K562 (cell line): ENCODE data around the gene PABPC3. TPM values are rescaled to one million over a fixed set of nuclear protein-coding genes. Genes with fewer than 3 reads are reported as not detected.

Experiments used
- ATAC-seq: fragments of 200-7000 bp; cut with Tn5 transposase; 3 replicates; pipeline ENCODE4 v1.9.1; 2020; ENCODE audit warnings: moderate library complexity
- BruUV-seq: library from RNA; stranded (reverse); fragments of 400-500 nt; replicated peaks from 2 replicates; lab custom pipeline; 2021; lab: Mats Ljungman, UMichigan
- CTCF ChIA-PET: fragments of 300-600 bp; formaldehyde crosslinking; extraction: SDS; loops from one replicate; lab custom pipeline; 2021; ENCODE audit warnings: low intra/inter-chr PET ratio; lab: Yijun Ruan, JAX
- POLR2A ChIA-PET: fragments of 300-600, 350-650 bp; sonication (Branson Sonifier 250); formaldehyde crosslinking; extraction: SDS; loops from one replicate; lab custom pipeline; 2021; ENCODE audit warnings: antibody characterized with exemption, inconsistent platforms; lab: Yijun Ruan, JAX
- DNase-seq, 4 experiments: peaks; one replicate each; pipeline versions ENCODE4 v3.0.0 to v3.0.0-alpha.2; 2011 to 2018; ENCODE audit warnings: low spot score in 3 of 4, mixed read lengths in 3 of 4; ENCODE audit errors: extremely low read depth in 1 of 4
- FAIRE-seq: peaks from 2 replicates; lab custom pipeline; 2011; peaks lifted over from hg19 to GRCh38; lab: Jason Lieb, UNC
- H2AFZ ChIP-seq: 2 replicates; pipeline ENCODE4 v1.6.0; 2011; ENCODE audit warnings: low read depth, low read length, control low read depth, inconsistent platforms
- H3K27ac ChIP-seq: fragments of 200-600 bp; 3 replicates; pipeline ENCODE4 v1.8.0; 2011; ENCODE audit warnings: low read depth, mild to moderate bottlenecking, control low read depth, inconsistent platforms, low read length, moderate library complexity, mixed read lengths; ENCODE audit errors: extremely low read depth
- H3K27me3 ChIP-seq, 2 experiments: fragments of 300-600 bp in 1 of 2; 2 replicates in 1 of 2; 3 replicates in 1 of 2; pipeline versions ENCODE4 v1.6.0 to v1.8.0; 2011; ENCODE audit warnings: inconsistent platforms in 2 of 2, low read length in 2 of 2, mild to moderate bottlenecking in 1 of 2, mixed read lengths in 1 of 2, moderate library complexity in 1 of 2; ENCODE audit not compliant: control insufficient read depth in 2 of 2, insufficient read depth in 2 of 2
- H3K36me3 ChIP-seq: fragments of 300-600 bp; 3 replicates; pipeline ENCODE4 v1.8.0; 2011; ENCODE audit warnings: mild to moderate bottlenecking, low read length, inconsistent platforms; ENCODE audit not compliant: control insufficient read depth, insufficient read depth
- H3K4me1 ChIP-seq, 2 experiments: fragments of 200-600 bp in 1 of 2; replicated peaks in 1 of 2; 2 replicates in 1 of 2; 3 replicates in 1 of 2; pipeline versions ENCODE4 v1.5.1 to v1.8.0; 2011; ENCODE audit warnings: inconsistent platforms in 2 of 2, low read length in 2 of 2, mild to moderate bottlenecking in 1 of 2, mixed read lengths in 1 of 2, moderate library complexity in 1 of 2; ENCODE audit not compliant: control insufficient read depth in 2 of 2, insufficient read depth in 2 of 2
- H3K4me2 ChIP-seq: 2 replicates; pipeline ENCODE4 v1.6.1; 2011; ENCODE audit warnings: low read length, control low read depth, inconsistent platforms, mixed read lengths; ENCODE audit not compliant: insufficient read depth
- H3K4me3 ChIP-seq: fragments of 200-600 bp; sonication (generic), shearing (Covaris generic); 2 replicates; pipeline ENCODE4 v1.5.1; 2016; ENCODE audit warnings: control low read depth, inconsistent platforms
- H3K79me2 ChIP-seq: fragments of 200-600 bp; 3 replicates; pipeline ENCODE4 v1.8.0; 2011; ENCODE audit warnings: low read length, inconsistent platforms; ENCODE audit not compliant: control insufficient read depth, insufficient read depth
- H3K9ac ChIP-seq, 2 experiments: 2 replicates each; pipeline versions ENCODE4 v1.6.0 to v1.6.1; 2011; ENCODE audit warnings: low read depth in 2 of 2, low read length in 2 of 2, control low read depth in 1 of 2, inconsistent platforms in 1 of 2, mild to moderate bottlenecking in 1 of 2, mixed read lengths in 1 of 2; ENCODE audit not compliant: insufficient read depth in 1 of 2
- H3K9me1 ChIP-seq: one replicate; pipeline ENCODE4 v1.6.0; 2011; ENCODE audit warnings: inconsistent platforms, mild to moderate bottlenecking, low read length, moderate library complexity; ENCODE audit not compliant: control insufficient read depth, insufficient read depth
- H3K9me3 ChIP-seq: replicated peaks from 2 replicates; pipeline ENCODE4 v1.5.1; 2011; ENCODE audit warnings: low read depth, low read length, inconsistent platforms; ENCODE audit not compliant: control insufficient read depth, insufficient read depth
- H4K20me1 ChIP-seq: replicated peaks from 2 replicates; pipeline ENCODE4 v1.6.1; 2011; ENCODE audit warnings: low read length, inconsistent platforms, mixed read lengths; ENCODE audit not compliant: control insufficient read depth, insufficient read depth
- C11orf30 ChIP-seq: fragments of 450-650 bp; IDR thresholded peaks from 2 replicates; pipeline ENCODE4 v1.6.1; 2016; ENCODE audit warnings: low read depth, mild to moderate bottlenecking
- HDAC6 ChIP-seq: IDR thresholded peaks from 2 replicates; pipeline ENCODE4 v1.6.1; 2012; ENCODE audit warnings: low read depth, mild to moderate bottlenecking, control low read depth, inconsistent platforms, low read length, moderate library complexity
- TEAD2 ChIP-seq: fragments of 450-650 bp; IDR thresholded peaks from 2 replicates; pipeline ENCODE4 v1.6.1; 2016; ENCODE audit warnings: missing genetic modification characterization, control low read depth, missing compliant biosample characterization
- ZNF316 ChIP-seq: fragments of 450-650 bp; IDR thresholded peaks from 2 replicates; pipeline ENCODE4 v1.6.1; 2016
- WGBS: fragments of 100-300 bp; shearing (Covaris generic); methylation state at CpG from one replicate; pipeline ENCODE4 v1.1.6; 2016; ENCODE audit warnings: low coverage, mixed read lengths; ENCODE audit not compliant: insufficient coverage; ENCODE audit errors: missing lambda C conversion rate; 5-methylcytosine and 5-hydroxymethylcytosine counted together
- in situ Hi-C: fragments of 300-500 bp; cut with MboI; formaldehyde crosslinking; loops from 4 replicates; pipeline ENCODE4 v1.15.0; 2018; ENCODE audit warnings: inconsistent platforms, mixed read lengths
- intact Hi-C: fragments of 100-400 bp; cut with micrococcal nuclease; formaldehyde crosslinking; loops from 2 replicates; pipeline ENCODE4 v1.14.2; 2022
- polyA plus RNA-seq, 8 experiments: library from polyadenylated mRNA; depleted of rRNA in 4 of 8; stranded (reverse) in 5 of 8; unstranded in 3 of 8; fragments of >200 nt; fragmentation: Nextera tagmentation in 2 of 8; fragmentation: Illumina TruSeq in 1 of 8; extraction: Ambion mirVana in 2 of 8; extraction: Trizol in 1 of 8; gene quantifications; 2 replicates each; pipeline versions ENCODE4 v1.2.1 to v1.2.3, GENCODE V29; 2011 to 2014; ENCODE audit warnings: inconsistent platforms in 1 of 8, missing spikeins in 1 of 8
- total RNA-seq, 7 experiments: library from RNA; depleted of rRNA in 6 of 7; stranded (reverse); fragments of >200 nt in 6 of 7; fragmentation: Illumina TruSeq in 2 of 7; extraction: Trizol in 2 of 7; gene quantifications; 2 replicates each; pipeline versions ENCODE4 v1.2.1 to v1.2.3, GENCODE V29; 2011 to 2021; ENCODE audit warnings: low replicate concordance in 1 of 7
- TF ChIP-seq, protein P1 (sequence below): fragments of 250-450 bp; sonication (Bioruptor Pico); IDR thresholded peaks from 2 replicates; pipeline ENCODE4 v1.5.0; 2020; ENCODE audit warnings: mild to moderate bottlenecking
- TF ChIP-seq, protein P2 (sequence below): fragments of 250-450 bp; sonication (Bioruptor Pico); IDR thresholded peaks from 2 replicates; pipeline ENCODE4 v1.4.0; 2020; ENCODE audit warnings: mild to moderate bottlenecking, moderate library complexity

Gene PABPC3
- total and polyA plus RNA-seq, 9 of the 15 experiments (the other 6 are each of a cell fraction or from before 2014, with no cell fraction given) = 0.05 to 0.80 (median 0.25) TPM

DNA sequence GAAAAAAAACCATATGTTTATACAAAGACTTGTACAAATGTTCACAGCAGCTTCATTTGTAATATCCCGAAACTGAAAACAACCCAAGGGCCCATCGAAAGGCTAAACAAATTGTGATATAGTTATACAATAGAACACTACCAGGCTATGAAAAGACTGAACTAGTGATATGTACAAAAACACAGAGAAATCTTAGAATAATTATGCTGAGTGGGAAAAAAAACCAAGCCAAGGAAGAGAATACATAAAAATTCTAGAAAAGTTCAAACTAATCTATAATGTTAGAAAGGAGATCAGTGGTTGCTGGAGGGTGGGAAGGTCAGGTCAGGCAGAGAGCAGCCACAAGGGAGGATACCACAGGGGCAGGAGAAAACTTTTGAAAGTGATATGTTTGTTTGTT lies 7.8 kb downstream of the PABPC3 start:
- TF ChIP-seq HDAC6 = no peak
- no peak for TF ChIP-seq TEAD2 (tag)
- TF ChIP-seq, protein P1, sequence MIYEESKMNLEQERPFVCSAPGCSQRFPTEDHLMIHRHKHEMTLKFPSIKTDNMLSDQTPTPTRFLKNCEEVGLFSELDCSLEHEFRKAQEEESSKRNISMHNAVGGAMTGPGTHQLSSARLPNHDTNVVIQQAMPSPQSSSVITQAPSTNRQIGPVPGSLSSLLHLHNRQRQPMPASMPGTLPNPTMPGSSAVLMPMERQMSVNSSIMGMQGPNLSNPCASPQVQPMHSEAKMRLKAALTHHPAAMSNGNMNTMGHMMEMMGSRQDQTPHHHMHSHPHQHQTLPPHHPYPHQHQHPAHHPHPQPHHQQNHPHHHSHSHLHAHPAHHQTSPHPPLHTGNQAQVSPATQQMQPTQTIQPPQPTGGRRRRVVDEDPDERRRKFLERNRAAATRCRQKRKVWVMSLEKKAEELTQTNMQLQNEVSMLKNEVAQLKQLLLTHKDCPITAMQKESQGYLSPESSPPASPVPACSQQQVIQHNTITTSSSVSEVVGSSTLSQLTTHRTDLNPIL = no peak
- TF ChIP-seq ZNF316 = peak; percentile 54
- TF ChIP-seq, protein P2, sequence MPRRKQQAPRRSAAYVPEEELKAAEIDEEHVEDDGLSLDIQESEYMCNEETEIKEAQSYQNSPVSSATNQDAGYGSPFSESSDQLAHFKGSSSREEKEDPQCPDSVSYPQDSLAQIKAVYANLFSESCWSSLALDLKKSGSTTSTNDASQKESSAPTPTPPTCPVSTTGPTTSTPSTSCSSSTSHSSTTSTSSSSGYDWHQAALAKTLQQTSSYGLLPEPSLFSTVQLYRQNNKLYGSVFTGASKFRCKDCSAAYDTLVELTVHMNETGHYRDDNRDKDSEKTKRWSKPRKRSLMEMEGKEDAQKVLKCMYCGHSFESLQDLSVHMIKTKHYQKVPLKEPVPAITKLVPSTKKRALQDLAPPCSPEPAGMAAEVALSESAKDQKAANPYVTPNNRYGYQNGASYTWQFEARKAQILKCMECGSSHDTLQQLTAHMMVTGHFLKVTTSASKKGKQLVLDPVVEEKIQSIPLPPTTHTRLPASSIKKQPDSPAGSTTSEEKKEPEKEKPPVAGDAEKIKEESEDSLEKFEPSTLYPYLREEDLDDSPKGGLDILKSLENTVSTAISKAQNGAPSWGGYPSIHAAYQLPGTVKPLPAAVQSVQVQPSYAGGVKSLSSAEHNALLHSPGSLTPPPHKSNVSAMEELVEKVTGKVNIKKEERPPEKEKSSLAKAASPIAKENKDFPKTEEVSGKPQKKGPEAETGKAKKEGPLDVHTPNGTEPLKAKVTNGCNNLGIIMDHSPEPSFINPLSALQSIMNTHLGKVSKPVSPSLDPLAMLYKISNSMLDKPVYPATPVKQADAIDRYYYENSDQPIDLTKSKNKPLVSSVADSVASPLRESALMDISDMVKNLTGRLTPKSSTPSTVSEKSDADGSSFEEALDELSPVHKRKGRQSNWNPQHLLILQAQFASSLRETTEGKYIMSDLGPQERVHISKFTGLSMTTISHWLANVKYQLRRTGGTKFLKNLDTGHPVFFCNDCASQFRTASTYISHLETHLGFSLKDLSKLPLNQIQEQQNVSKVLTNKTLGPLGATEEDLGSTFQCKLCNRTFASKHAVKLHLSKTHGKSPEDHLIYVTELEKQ = no peak
- TF ChIP-seq C11orf30 = 0 out of 2 replicates have a peak, but pooled peaks have one; percentile 27
- TF ChIP-seq, all 486 proteins: peak for 2
- ATAC-seq = no peak
- no peaks in the 10 kb centered on the region for H3K36me3 ChIP-seq
- WGBS = 6% methylated on average over 2 of the region's 2 CpGs
- no TSS peak for BruUV-seq
- H4K20me1 ChIP-seq = no peaks in the 10 kb centered on the region
- H3K4me3 ChIP-seq = no peak overlapping the region
- H3K27ac ChIP-seq = no peak overlapping the region
- H3K9me3 ChIP-seq = no peaks in the 10 kb centered on the region
- no peak for DNase-seq
- in situ Hi-C loops (no loop called here), intact Hi-C loops (no loop called here)
- H3K79me2 ChIP-seq = no peaks in the 10 kb centered on the region
- H2AFZ ChIP-seq = no peak overlapping the region
- no peaks in the 10 kb centered on the region for H3K9me1 ChIP-seq
- POLR2A ChIA-PET = no interaction called here
- no peaks in the 10 kb centered on the region for H3K4me1 ChIP-seq
- no peak overlapping the region for H3K9ac ChIP-seq
- FAIRE-seq = no peak
- H3K4me2 ChIP-seq = no peak overlapping the region
- CTCF ChIA-PET = no interaction called here
- H3K27me3 ChIP-seq = no peaks in the 10 kb centered on the region; a peak in 2 of 5 replicates
